ENCODE results near the gene OSBPL7. TPM values are rescaled to one million over a fixed set of nuclear protein-coding genes. Genes with fewer than 3 reads are reported as not detected.

The OSBPL7 gene
- polyA plus RNA-seq, 2 of the 4 experiments (the other 2 are of a cell fraction): 7.0 to 15.4 TPM

DNA sequence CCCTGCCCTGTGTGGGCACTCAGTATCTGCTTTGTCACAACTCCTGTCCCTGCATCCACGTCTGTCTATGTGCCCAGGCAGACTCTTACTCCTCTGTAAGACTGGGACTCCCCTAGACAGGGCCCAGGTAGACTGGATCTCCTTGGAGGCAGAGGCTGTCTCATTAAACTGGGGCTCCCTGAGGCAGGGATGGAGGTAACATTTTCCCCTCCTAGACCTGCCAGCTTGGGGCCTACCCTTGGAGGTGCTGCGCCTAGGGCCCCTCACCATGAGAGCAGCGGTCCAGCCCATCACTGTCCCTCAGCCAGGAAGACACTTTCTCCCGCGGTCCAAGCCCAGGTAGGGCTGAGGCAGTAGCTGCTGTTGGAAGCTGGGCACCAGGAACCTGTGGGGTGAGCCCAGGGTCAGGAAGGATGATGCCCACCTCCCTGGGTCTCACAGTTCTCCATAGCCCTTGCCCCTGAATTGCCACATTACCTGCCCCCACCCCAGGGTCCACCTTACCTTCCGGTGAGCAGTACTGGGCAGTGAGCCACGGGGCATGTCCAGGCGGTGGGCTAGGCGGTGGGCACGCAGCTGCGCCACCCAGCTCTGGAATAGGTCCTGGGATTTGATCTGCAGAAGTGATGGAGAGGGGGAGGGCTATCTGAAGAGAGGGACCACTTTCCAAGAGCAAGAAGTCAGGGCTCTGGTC, 3.4 kb downstream of the OSBPL7 start:
- ChIA-PET POLR2A (interaction anchor here (1.0 kb wide), 1 partner anchor 13 kb away, joined by 5 read pairs; the partner anchor contains the start of genes LRRC46 and MRPL10), CTCF (interaction anchor here (0.7 to 1.3 kb wide), 6 partner anchors 16 to 154 kb away, joined by 3 read pairs; partner anchors contain the start of gene SCRN2)
- no peak overlapping the region for H3K4me3 ChIP-seq
- TF ChIP-seq JUNB (IDR thresholded peaks at IDR 0.05) (no peak), EHF (CRISPR knock-in tag; IDR thresholded peaks at IDR 0.05) (no peak), MAZ (IDR thresholded peaks at IDR 0.05; ENCODE audit: borderline replicate concordance, low read depth, low read length) (no peak), ZFP36 (IDR thresholded peaks at IDR 0.05; ENCODE audit: borderline replicate concordance, partially characterized antibody) (no peak), SMC3 (IDR thresholded peaks at IDR 0.05) (no peak)
- TF ChIP-seq, protein P1, sequence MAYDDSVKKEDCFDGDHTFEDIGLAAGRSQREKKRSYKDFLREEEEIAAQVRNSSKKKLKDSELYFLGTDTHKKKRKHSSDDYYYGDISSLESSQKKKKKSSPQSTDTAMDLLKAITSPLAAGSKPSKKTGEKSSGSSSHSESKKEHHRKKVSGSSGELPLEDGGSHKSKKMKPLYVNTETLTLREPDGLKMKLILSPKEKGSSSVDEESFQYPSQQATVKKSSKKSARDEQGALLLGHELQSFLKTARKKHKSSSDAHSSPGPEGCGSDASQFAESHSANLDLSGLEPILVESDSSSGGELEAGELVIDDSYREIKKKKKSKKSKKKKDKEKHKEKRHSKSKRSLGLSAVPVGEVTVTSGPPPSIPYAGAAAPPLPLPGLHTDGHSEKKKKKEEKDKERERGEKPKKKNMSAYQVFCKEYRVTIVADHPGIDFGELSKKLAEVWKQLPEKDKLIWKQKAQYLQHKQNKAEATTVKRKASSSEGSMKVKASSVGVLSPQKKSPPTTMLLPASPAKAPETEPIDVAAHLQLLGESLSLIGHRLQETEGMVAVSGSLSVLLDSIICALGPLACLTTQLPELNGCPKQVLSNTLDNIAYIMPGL (CRISPR knock-in tag; IDR thresholded peaks at IDR 0.05; ENCODE audit: borderline replicate concordance): no peak
- TF ChIP-seq, protein P2, sequence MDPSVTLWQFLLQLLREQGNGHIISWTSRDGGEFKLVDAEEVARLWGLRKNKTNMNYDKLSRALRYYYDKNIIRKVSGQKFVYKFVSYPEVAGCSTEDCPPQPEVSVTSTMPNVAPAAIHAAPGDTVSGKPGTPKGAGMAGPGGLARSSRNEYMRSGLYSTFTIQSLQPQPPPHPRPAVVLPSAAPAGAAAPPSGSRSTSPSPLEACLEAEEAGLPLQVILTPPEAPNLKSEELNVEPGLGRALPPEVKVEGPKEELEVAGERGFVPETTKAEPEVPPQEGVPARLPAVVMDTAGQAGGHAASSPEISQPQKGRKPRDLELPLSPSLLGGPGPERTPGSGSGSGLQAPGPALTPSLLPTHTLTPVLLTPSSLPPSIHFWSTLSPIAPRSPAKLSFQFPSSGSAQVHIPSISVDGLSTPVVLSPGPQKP (IDR thresholded peaks at IDR 0.05; ENCODE audit: low read depth, low read length): no peak
- DNase-seq (ENCODE audit: low read depth in 1 of 2, low spot score in 1 of 2) (no peak), FAIRE-seq (no peak), ATAC-seq (no peak)
- no peaks in the 10 kb centered on the region for H3K9me3 ChIP-seq
- no peak overlapping the region for H3K27ac ChIP-seq
- H3K4me1 ChIP-seq: peaks cover 21% of the 10 kb centered on the region
- H3K4me2 ChIP-seq: no peak overlapping the region
- 88% methylated on average over 11 of the region's 11 CpGs for WGBS (ENCODE audit: missing lambda C conversion rate)

DNA sequence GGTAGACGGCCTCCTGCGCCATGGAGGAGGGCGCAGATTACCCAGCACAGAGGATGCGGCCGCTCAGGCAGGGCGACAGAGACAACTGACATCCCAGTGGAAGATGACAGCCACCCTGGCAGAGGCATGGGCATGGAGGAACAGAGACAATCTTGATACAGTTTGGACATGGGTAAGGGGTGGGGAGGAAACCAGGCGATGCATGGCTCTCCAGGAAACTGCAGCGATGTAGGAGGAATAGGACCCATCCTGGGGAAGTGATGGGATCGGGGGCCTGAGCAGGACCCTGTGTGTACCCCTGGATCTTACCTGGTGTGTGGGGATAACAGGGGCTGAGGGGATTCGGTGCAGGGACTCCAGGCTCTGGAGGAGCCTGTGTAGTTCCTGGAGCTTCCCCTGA, 4.6 kb downstream of the OSBPL7 start:
- FAIRE-seq: no peak
- ATAC-seq: no peak
- ChIA-PET CTCF (interaction anchor here (1.0 to 4.0 kb wide), 4 partner anchors 13 to 41 kb away, joined by 3 to 20 read pairs (median 4); partner anchors contain the start of gene SCRN2), POLR2A (no interaction called here)
- 93% methylated on average over 10 of the region's 10 CpGs for WGBS (ENCODE audit: missing lambda C conversion rate)
- Histone ChIP-seq H3K4me2 (no peak overlapping the region), H3K27ac (no peak overlapping the region), H3K4me1 (peaks cover 14% of the 10 kb centered on the region), H3K9me3 (no peaks in the 10 kb centered on the region), H3K4me3 (no peak overlapping the region)
- no peak for DNase-seq (ENCODE audit: low read depth in 1 of 2, low spot score in 1 of 2)
- TF ChIP-seq PHF8 (IDR thresholded peaks at IDR 0.05; ENCODE audit: borderline replicate concordance, low read depth) (no peak), HEYL (CRISPR knock-in tag; IDR thresholded peaks at IDR 0.05) (no peak), MAZ (IDR thresholded peaks at IDR 0.05; ENCODE audit: borderline replicate concordance, low read depth, low read length) (no peak), RFX5 (IDR thresholded peaks at IDR 0.05) (no peak), EHF (CRISPR knock-in tag; IDR thresholded peaks at IDR 0.05) (no peak), HOXA7 (CRISPR knock-in tag; IDR thresholded peaks at IDR 0.05) (no peak), NPAS2 (CRISPR knock-in tag; IDR thresholded peaks at IDR 0.05; ENCODE audit: borderline replicate concordance) (no peak), EHMT2 (IDR thresholded peaks at IDR 0.05; ENCODE audit: low read depth) (no peak)

DNA sequence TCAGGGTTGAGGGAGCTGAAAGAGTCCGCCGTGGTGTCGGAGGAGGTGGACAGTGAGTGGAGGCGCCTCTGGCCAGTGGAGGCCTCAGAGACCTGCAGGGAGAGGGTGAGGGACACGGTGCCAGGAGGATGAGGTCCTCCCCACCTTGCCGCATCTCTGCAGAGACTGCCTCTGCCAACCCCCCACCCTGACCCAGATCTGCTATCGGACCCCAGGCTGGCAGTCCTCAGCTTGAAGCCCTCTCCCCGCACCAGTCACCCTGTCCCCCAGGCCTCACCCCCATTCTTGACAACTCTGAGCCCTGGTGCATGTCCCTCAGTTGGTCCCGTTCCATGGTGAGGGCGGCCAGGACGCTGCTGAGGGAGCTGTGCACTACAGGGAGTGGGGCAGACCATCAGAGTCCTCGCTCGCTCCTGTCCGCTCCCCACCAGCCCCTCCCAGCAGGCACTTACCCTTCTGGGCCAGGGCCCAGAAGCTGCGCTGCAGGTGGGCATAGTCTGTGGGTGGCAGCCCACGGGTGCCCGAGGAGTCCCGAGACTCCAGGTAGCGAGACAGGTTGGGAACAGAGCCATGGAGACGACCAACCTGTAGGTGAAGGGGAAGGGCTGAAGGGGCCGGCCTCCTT, 5.4 kb downstream of the OSBPL7 start:
- DNase-seq (ENCODE audit: low read depth in 1 of 2, low spot score in 1 of 2) (no peak), ATAC-seq (no peak), FAIRE-seq (no peak)
- TF ChIP-seq, protein P3, sequence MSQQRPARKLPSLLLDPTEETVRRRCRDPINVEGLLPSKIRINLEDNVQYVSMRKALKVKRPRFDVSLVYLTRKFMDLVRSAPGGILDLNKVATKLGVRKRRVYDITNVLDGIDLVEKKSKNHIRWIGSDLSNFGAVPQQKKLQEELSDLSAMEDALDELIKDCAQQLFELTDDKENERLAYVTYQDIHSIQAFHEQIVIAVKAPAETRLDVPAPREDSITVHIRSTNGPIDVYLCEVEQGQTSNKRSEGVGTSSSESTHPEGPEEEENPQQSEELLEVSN (IDR thresholded peaks at IDR 0.05; ENCODE audit: borderline replicate concordance, low read depth): no peak
- no peak for TF ChIP-seq CBX2 (IDR thresholded peaks at IDR 0.05; ENCODE audit: borderline replicate concordance, low read depth)
- TF ChIP-seq, protein P2 (IDR thresholded peaks at IDR 0.05; ENCODE audit: low read depth, low read length): no peak
- TF ChIP-seq, protein P4, sequence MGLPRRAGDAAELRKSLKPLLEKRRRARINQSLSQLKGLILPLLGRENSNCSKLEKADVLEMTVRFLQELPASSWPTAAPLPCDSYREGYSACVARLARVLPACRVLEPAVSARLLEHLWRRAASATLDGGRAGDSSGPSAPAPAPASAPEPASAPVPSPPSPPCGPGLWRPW (IDR thresholded peaks at IDR 0.05): no peak
- TF ChIP-seq HOXA7 (CRISPR knock-in tag; IDR thresholded peaks at IDR 0.05): no peak
- TF ChIP-seq, protein P1 (CRISPR knock-in tag; IDR thresholded peaks at IDR 0.05; ENCODE audit: borderline replicate concordance): no peak
- TF ChIP-seq RARB (CRISPR knock-in tag; IDR thresholded peaks at IDR 0.05): no peak
- TF ChIP-seq ZSCAN20 (CRISPR knock-in tag; IDR thresholded peaks at IDR 0.05): no peak
- no peak for TF ChIP-seq SREBF2 (IDR thresholded peaks at IDR 0.05)
- no peak for TF ChIP-seq CEBPB (IDR thresholded peaks at IDR 0.05)
- no peak for TF ChIP-seq MAFK (IDR thresholded peaks at IDR 0.05; ENCODE audit: partially characterized antibody)
- TF ChIP-seq EHF (CRISPR knock-in tag; IDR thresholded peaks at IDR 0.05): no peak
- H3K4me3 ChIP-seq: no peak overlapping the region
- CTCF ChIA-PET: interaction anchor here (0.7 to 4.0 kb wide), 4 partner anchors 12 to 1001 kb away, joined by 3 to 20 read pairs (median 8); no protein-coding TSS in a partner anchor
- peaks cover 16% of the 10 kb centered on the region for H3K4me1 ChIP-seq
- no peak overlapping the region for H3K4me2 ChIP-seq
- H3K27ac ChIP-seq: no peak overlapping the region
- WGBS (ENCODE audit: missing lambda C conversion rate): 87% methylated on average over 21 of the region's 21 CpGs
- POLR2A ChIA-PET: interaction anchor here (2.4 kb wide), 1 partner anchor 15 kb away, joined by 8 read pairs; the partner anchor contains the start of genes LRRC46 and MRPL10
- H3K9me3 ChIP-seq: no peaks in the 10 kb centered on the region
